Measurements from ENCODE around the gene CHIA.

The CHIA gene

GRCh38 chr1:111281411-111281810 is 9.2 kb upstream of the CHIA start:
- no peak overlapping the region for H3K4me3 ChIP-seq (ENCODE audit: low read length)
- DNase-seq (ENCODE audit: low read depth): peak; percentile 40
- no peak for TF ChIP-seq CTCF (IDR thresholded peaks at IDR 0.05; ENCODE audit: insufficient read depth, low read depth, low read length, missing control alignments)

DNA sequence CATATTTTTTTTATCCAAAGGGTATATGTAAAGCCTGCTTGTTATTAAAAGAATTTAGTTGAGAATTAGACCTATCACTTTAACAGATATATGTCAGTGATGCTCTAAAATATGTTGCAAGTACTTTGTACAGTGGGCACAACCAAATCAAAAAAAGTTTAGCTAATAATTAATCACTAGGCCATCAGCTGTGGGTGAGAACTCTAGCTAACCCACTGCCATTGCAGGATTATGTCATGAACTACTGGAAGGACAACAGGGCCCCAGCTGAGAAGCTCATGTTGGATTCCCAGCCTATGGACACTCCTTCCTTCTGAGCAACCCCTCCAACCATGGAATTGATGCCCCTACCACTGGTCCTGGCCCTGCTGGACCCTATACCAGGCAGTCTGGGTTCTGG is 6.8 kb upstream of the CHIA start:
- no peak for DNase-seq (ENCODE audit: low read depth)
- TF ChIP-seq CTCF (IDR thresholded peaks at IDR 0.05; ENCODE audit: insufficient read depth, low read depth, low read length, missing control alignments): no peak
- no peak overlapping the region for H3K4me3 ChIP-seq (ENCODE audit: low read length)

DNA sequence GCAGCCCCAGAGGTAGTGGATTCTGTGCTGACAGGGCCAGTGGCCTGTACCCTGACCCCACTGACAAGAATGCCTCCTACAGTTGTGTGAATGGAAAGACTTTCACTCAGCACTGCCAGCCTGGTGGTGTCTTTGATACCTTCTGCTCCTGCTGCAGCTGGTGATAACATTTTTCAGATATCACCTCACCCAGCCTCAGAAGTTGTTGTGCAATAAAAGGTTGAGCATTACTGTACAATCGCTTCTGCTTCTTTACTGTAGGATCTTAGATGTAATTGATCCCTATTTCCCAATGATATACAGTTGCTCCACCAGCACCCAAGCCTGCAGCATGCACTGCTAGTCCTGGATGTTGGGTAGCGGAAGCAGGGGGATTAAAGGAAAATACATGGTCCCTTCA is 4.8 kb upstream of the CHIA start:
- DNase-seq (ENCODE audit: low read depth): peak; percentile 2
- H3K4me3 ChIP-seq (ENCODE audit: low read length): no peak overlapping the region
- no peak for TF ChIP-seq CTCF (IDR thresholded peaks at IDR 0.05; ENCODE audit: insufficient read depth, low read depth, low read length, missing control alignments)

GRCh38 chr1:111286912-111287311 is 3.7 kb upstream of the CHIA start:
- TF ChIP-seq CTCF (IDR thresholded peaks at IDR 0.05; ENCODE audit: insufficient read depth, low read depth, low read length, missing control alignments): no peak
- DNase-seq (ENCODE audit: low read depth): no peak
- no peak overlapping the region for H3K4me3 ChIP-seq (ENCODE audit: low read length)

DNA sequence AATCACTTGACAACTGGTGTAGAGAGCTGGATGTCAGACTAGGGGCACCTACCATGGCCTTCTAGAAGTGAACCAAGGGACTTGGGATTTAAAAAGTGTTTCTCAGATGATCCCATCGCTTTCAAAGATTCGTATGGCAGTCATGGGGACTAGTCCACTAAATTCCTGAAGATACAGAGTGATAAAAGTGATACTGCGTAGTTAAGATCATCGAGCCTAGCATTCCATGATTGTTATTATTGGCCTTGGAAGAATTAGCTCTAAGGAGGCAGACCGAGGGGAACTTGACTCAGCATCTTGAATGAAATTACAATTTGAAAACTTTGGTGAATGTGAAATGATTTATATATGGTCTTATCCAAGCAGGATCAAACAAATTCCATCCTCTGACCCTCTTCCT is 1.3 kb upstream of the CHIA start:
- no peak for DNase-seq (ENCODE audit: low read depth)
- TF ChIP-seq CTCF (IDR thresholded peaks at IDR 0.05; ENCODE audit: insufficient read depth, low read depth, low read length, missing control alignments): no peak

DNA sequence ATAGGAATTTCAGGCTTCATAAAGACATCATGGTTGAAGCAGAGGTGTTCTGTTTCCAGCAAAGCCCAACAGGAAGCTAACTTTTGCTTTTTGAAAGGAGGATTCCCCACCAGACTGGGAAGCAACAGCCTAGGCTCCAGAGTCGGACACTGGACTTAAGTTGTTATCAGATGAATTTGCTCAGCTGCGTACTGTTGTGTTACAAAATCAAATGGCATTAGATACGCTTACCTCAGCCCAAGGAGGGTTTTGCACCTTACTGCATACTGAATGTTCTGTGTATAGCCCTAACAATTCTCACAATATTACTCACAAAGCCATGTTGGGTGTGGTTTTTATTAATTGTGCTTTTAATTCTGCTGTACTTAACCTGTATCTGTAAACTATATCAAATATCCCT is 547 bp upstream of the CHIA start:
- DNase-seq (ENCODE audit: low read depth): no peak
- no peak overlapping the region for H3K4me3 ChIP-seq (ENCODE audit: low read length)
- TF ChIP-seq CTCF (IDR thresholded peaks at IDR 0.05; ENCODE audit: insufficient read depth, low read depth, low read length, missing control alignments): no peak

More for the DNA sequence above, 1.3 kb upstream of the CHIA start:
- H3K4me3 ChIP-seq (ENCODE audit: low read length): no peak overlapping the region

GRCh38 chr1:111294390-111294789 is 3.7 kb downstream of the CHIA start:
- no peak for DNase-seq (ENCODE audit: low read depth)
- no peak for TF ChIP-seq CTCF (IDR thresholded peaks at IDR 0.05; ENCODE audit: insufficient read depth, low read depth, low read length, missing control alignments)
- H3K4me3 ChIP-seq (ENCODE audit: low read length): no peak overlapping the region
